ENCODE measurements around the gene EYS. TPM values are rescaled to one million over a fixed set of nuclear protein-coding genes. Genes with fewer than 3 reads are reported as not detected.

Gene EYS
- total and polyA plus RNA-seq, 2 of the 8 experiments (the other 6 are each of a cell fraction or from before 2014, with no cell fraction given), result 0.05 to 0.13 TPM

DNA sequence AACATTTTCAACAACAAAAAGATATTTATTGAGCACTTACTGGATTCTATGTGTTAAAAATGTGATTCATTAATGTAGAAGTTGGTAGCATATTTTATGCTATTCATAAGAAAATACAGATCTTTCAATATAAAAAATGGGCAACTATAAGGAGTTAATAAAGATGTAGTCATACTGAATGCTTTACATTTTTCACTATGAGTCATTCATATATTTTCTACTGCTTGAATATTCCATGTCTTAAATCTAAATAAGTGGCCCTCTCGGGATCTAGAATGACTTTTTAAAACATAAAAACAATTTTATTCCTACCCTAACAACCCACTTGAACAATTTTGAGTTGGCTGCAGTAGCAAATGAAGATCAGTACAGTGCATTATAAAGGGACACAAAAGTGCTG is 1709.3 kb downstream of the EYS start:
- H4K8ac ChIP-seq (ENCODE audit: extremely low read depth, insufficient read depth, low read length), result no peak overlapping the region
- H2BK12ac ChIP-seq (ENCODE audit: low read depth, low read length), result no peak overlapping the region
- no peaks in the 10 kb centered on the region for H3K36me3 ChIP-seq (ENCODE audit: control insufficient read depth in 2 of 4, insufficient read depth in 4 of 4, low read length in 3 of 4)
- no peak for DNase-seq (ENCODE audit: low read depth in 1 of 2, low spot score in 2 of 2)
- H2BK120ac ChIP-seq (replicated peaks; ENCODE audit: low read depth, low read length), result no peak overlapping the region
- no peak overlapping the region for H2AFZ ChIP-seq (ENCODE audit: low read length)
- H2BK20ac ChIP-seq (ENCODE audit: low read length), result no peak overlapping the region
- H3K14ac ChIP-seq (ENCODE audit: insufficient read length), result no peak overlapping the region
- H2BK15ac ChIP-seq (ENCODE audit: low read length), result no peak overlapping the region
- H3K56ac ChIP-seq (replicated peaks; ENCODE audit: insufficient read length, low read depth, low read length), result no peak overlapping the region
- no peak overlapping the region for H3K27ac ChIP-seq (ENCODE audit: low read depth, low read length)
- 97% methylated on average over 1 of the region's 1 CpG; no CpG with 5 or more reads in 1 of the 2 experiments for WGBS, 2 experiments (ENCODE audit: extremely low coverage in 1 of 2, insufficient coverage in 1 of 2, insufficient read length in 1 of 2, insufficient replicate concordance in 2 of 2, low coverage in 1 of 2, low lambda C conversion rate in 2 of 2, missing lambda C conversion rate in 1 of 2)
- H4K91ac ChIP-seq (replicated peaks; ENCODE audit: insufficient read length, low read length), result no peak overlapping the region
- H3K18ac ChIP-seq (ENCODE audit: extremely low read depth, low read length), result no peak overlapping the region
- TF ChIP-seq JUN (IDR thresholded peaks at IDR 0.05; ENCODE audit: low read depth, low read length), result no peak
- no peak overlapping the region for H3K4me2 ChIP-seq (ENCODE audit: insufficient read depth in 1 of 2, low read depth in 2 of 2, low read length in 2 of 2)
- H3K4me1 ChIP-seq (replicated peaks in 1 of 4; ENCODE audit: control insufficient read depth in 3 of 4, insufficient read depth in 4 of 4, low read length in 3 of 4), result no peaks in the 10 kb centered on the region
- no peak overlapping the region for H3K23ac ChIP-seq (ENCODE audit: insufficient read length)
- no peaks in the 10 kb centered on the region for H4K20me1 ChIP-seq (replicated peaks in 1 of 2; ENCODE audit: control insufficient read depth in 1 of 2, insufficient read depth in 2 of 2, low read length in 2 of 2)
- H3K79me2 ChIP-seq (ENCODE audit: control insufficient read depth in 1 of 2, insufficient read depth in 2 of 2, low read length in 2 of 2), result no peaks in the 10 kb centered on the region
- H3K23me2 ChIP-seq (ENCODE audit: low read depth, low read length), result no peaks in the 10 kb centered on the region
- H3K9ac ChIP-seq (replicated peaks in 1 of 4; ENCODE audit: extremely low read depth in 1 of 4, low read depth in 3 of 4, low read length in 3 of 4), result no peak overlapping the region
- H2BK5ac ChIP-seq (ENCODE audit: low read depth, low read length), result no peak overlapping the region
- H3K4me3 ChIP-seq (ENCODE audit: extremely low read depth in 1 of 4, insufficient read depth in 2 of 4, low read depth in 3 of 4, low read length in 4 of 4), result no peak overlapping the region
- no peaks in the 10 kb centered on the region for H3K27me3 ChIP-seq (replicated peaks in 1 of 4; ENCODE audit: control insufficient read depth in 3 of 4, extremely low read depth in 1 of 4, insufficient read depth in 3 of 4, low read length in 3 of 4)
- no peaks in the 10 kb centered on the region for H3K79me1 ChIP-seq (ENCODE audit: low read depth, low read length)
- no peak overlapping the region for H4K5ac ChIP-seq (ENCODE audit: insufficient read length, low read depth, low read length)
- H3K9me3 ChIP-seq (ENCODE audit: insufficient read depth in 2 of 2, low read depth in 1 of 2, low read length in 1 of 2), result no peaks in the 10 kb centered on the region
- ChIA-PET CTCF (ENCODE audit: partially characterized antibody) (interaction anchor here (0.9 kb wide), 1 partner anchor 333 kb away, joined by 3 read pairs; no protein-coding TSS in a partner anchor), POLR2A (ENCODE audit: partially characterized antibody) (no interaction called here)
- no peak for FAIRE-seq
- H3K4ac ChIP-seq (replicated peaks; ENCODE audit: insufficient read length, low read depth, low read length), result no peak overlapping the region
- no peak overlapping the region for H2AK5ac ChIP-seq (ENCODE audit: low read depth, low read length)

Measured in H1 (cell line).